ENCODE results near the gene KLK1. TPM values are rescaled to one million over a fixed set of nuclear protein-coding genes. Genes with fewer than 3 reads are reported as not detected.

The KLK1 gene
- total RNA-seq, 1 experiment from 2014 or later = 0.31 TPM

- in situ Hi-C loops (cut with HindIII; ENCODE audit: low pct_unique_long_range_greater_than_20kb, low sequenced_read_pairs) = no loop called here
These were observed 29.3 kb downstream of the KLK1 start for GRCh38 chr19:50794074-50794875.

GRCh38 chr19:50793558-50794065 is 30.0 kb downstream of the KLK1 start:
- CTCF ChIA-PET = interaction anchor here (2.0 kb wide), 1 partner anchor 128 kb away, joined by 4 read pairs; no protein-coding TSS in a partner anchor
- Histone ChIP-seq H3K9me3 (ENCODE audit: control insufficient read depth, insufficient read depth, low read depth, low read length) (no peaks in the 10 kb centered on the region), H3K27me3 (ENCODE audit: control insufficient read depth, insufficient read depth, low read length) (no peaks in the 10 kb centered on the region), H3K27ac (ENCODE audit: low read length) (no peak overlapping the region), H3K4me3 (ENCODE audit: low read depth in 2 of 2, low read length in 2 of 2) (no peak overlapping the region), H3K36me3 (ENCODE audit: control insufficient read depth, insufficient read depth, low read length) (no peaks in the 10 kb centered on the region), H3K4me1 (ENCODE audit: control insufficient read depth, insufficient read depth, low read length) (no peaks in the 10 kb centered on the region)
- TF ChIP-seq SIN3A (IDR thresholded peaks at IDR 0.05; ENCODE audit: borderline replicate concordance, insufficient read depth, low read depth, low read length) (no peak), REST (IDR thresholded peaks at IDR 0.05; ENCODE audit: insufficient read depth in 1 of 2, low read depth in 2 of 2, low read length in 1 of 2) (no peak), TCF7L2 (IDR thresholded peaks at IDR 0.05; ENCODE audit: low read depth, low read length) (no peak), POLR2AphosphoS5 (IDR thresholded peaks at IDR 0.05; ENCODE audit: low read depth, low read length) (no peak)
- TF ChIP-seq, protein P1, sequence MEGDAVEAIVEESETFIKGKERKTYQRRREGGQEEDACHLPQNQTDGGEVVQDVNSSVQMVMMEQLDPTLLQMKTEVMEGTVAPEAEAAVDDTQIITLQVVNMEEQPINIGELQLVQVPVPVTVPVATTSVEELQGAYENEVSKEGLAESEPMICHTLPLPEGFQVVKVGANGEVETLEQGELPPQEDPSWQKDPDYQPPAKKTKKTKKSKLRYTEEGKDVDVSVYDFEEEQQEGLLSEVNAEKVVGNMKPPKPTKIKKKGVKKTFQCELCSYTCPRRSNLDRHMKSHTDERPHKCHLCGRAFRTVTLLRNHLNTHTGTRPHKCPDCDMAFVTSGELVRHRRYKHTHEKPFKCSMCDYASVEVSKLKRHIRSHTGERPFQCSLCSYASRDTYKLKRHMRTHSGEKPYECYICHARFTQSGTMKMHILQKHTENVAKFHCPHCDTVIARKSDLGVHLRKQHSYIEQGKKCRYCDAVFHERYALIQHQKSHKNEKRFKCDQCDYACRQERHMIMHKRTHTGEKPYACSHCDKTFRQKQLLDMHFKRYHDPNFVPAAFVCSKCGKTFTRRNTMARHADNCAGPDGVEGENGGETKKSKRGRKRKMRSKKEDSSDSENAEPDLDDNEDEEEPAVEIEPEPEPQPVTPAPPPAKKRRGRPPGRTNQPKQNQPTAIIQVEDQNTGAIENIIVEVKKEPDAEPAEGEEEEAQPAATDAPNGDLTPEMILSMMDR (IDR thresholded peaks at IDR 0.05) = no peak
- no peak for DNase-seq (ENCODE audit: low read depth, low spot score)
- BruUV-seq (replicated peaks) = no TSS peak
- intact Hi-C loops (cut with micrococcal nuclease; ENCODE audit: unreplicated experiment) (no loop called here), in situ Hi-C loops (cut with HindIII; ENCODE audit: low pct_unique_long_range_greater_than_20kb, low sequenced_read_pairs) (no loop called here)
- POLR2A ChIA-PET = no interaction called here
- ATAC-seq = no peak

More at GRCh38 chr19:50794074-50794875, 29.3 kb downstream of the KLK1 start:
- ChIA-PET CTCF (interaction anchor here (2.0 kb wide), 1 partner anchor 128 kb away, joined by 4 read pairs; no protein-coding TSS in a partner anchor), POLR2A (no interaction called here)
- BruUV-seq (replicated peaks) = no TSS peak
- no peak for DNase-seq (ENCODE audit: low read depth, low spot score)
- no peak for TF ChIP-seq REST (IDR thresholded peaks at IDR 0.05; ENCODE audit: insufficient read depth in 1 of 2, low read depth in 2 of 2, low read length in 1 of 2)
- 0 out of 2 replicates have a peak, but pooled peaks have one; percentile 2 for TF ChIP-seq POLR2AphosphoS5 (IDR thresholded peaks at IDR 0.05; ENCODE audit: low read depth, low read length)
- no peak for TF ChIP-seq TCF7L2 (IDR thresholded peaks at IDR 0.05; ENCODE audit: low read depth, low read length)
- TF ChIP-seq, protein P1 (IDR thresholded peaks at IDR 0.05) = no peak
- ATAC-seq = peak; percentile 46
- Histone ChIP-seq H3K36me3 (ENCODE audit: control insufficient read depth, insufficient read depth, low read length) (no peaks in the 10 kb centered on the region), H3K9me3 (ENCODE audit: control insufficient read depth, insufficient read depth, low read depth, low read length) (no peaks in the 10 kb centered on the region), H3K27ac (ENCODE audit: low read length) (no peak overlapping the region), H3K27me3 (ENCODE audit: control insufficient read depth, insufficient read depth, low read length) (no peaks in the 10 kb centered on the region), H3K4me3 (ENCODE audit: low read depth in 2 of 2, low read length in 2 of 2) (no peak overlapping the region), H3K4me1 (ENCODE audit: control insufficient read depth, insufficient read depth, low read length) (no peaks in the 10 kb centered on the region)
- intact Hi-C loops (cut with micrococcal nuclease; ENCODE audit: unreplicated experiment) = no loop called here

Measured in Panc1 (cell line).